Activated CD8-positive, alpha-beta T cell treated with anti-CD3 and anti-CD28 coated beads, Interleukin-2, amount 10 ng/mL, durations not matched to agents 7 days and 5 days (primary cell): ENCODE measurements around the gene GALNT10. TPM values are rescaled to one million over a fixed set of nuclear protein-coding genes. Genes with fewer than 3 reads are reported as not detected.

Experiments
- ATAC-seq: fragments of 150-1000 bp; cut with Tn5 transposase; one replicate; pipeline ENCODE4 v1.10.0; 2021; ENCODE audit warnings: moderate library complexity
- CTCF ChIA-PET: fragments of 350-600 bp; sonication (Branson Sonifier 250); formaldehyde crosslinking; loops from one replicate; lab custom pipeline; 2021; ENCODE audit warnings: antibody characterized with exemption; lab: Charles Lee
- POLR2A ChIA-PET: fragments of 350-600 bp; sonication (Branson Sonifier 250); formaldehyde crosslinking; loops from one replicate; lab custom pipeline; 2021; ENCODE audit warnings: antibody characterized with exemption; lab: Charles Lee
- DNase-seq: peaks from one replicate; pipeline ENCODE4 v3.0.0-alpha.2; 2020
- H3K27ac Mint-ChIP-seq: one replicate; pipeline ENCODE4 v1.8.0; 2021; ENCODE audit warnings: mild to moderate bottlenecking, mixed read lengths
- H3K27me3 Mint-ChIP-seq: one replicate; pipeline ENCODE4 v1.8.0; 2021; ENCODE audit warnings: low read depth, mixed read lengths
- H3K36me3 Mint-ChIP-seq: one replicate; pipeline ENCODE4 v1.8.0; 2021; ENCODE audit warnings: low read depth, mixed read lengths
- H3K4me1 Mint-ChIP-seq: one replicate; pipeline ENCODE4 v1.8.0; 2021; ENCODE audit warnings: low read depth, mixed read lengths
- H3K4me3 Mint-ChIP-seq: one replicate; pipeline ENCODE4 v1.8.0; 2021; ENCODE audit warnings: mild to moderate bottlenecking, mixed read lengths
- H3K9me3 Mint-ChIP-seq: one replicate; pipeline ENCODE4 v1.8.0; 2022; ENCODE audit warnings: mixed read lengths; ENCODE audit not compliant: insufficient read depth
- total RNA-seq, 2 experiments: library from RNA; stranded (reverse); gene quantifications; one replicate each; pipeline ENCODE4 v1.2.3, GENCODE V29; 2021

GALNT10 gene
- total RNA-seq, 2 experiments from 2014 or later: 21.6 to 23.7 TPM

DNA sequence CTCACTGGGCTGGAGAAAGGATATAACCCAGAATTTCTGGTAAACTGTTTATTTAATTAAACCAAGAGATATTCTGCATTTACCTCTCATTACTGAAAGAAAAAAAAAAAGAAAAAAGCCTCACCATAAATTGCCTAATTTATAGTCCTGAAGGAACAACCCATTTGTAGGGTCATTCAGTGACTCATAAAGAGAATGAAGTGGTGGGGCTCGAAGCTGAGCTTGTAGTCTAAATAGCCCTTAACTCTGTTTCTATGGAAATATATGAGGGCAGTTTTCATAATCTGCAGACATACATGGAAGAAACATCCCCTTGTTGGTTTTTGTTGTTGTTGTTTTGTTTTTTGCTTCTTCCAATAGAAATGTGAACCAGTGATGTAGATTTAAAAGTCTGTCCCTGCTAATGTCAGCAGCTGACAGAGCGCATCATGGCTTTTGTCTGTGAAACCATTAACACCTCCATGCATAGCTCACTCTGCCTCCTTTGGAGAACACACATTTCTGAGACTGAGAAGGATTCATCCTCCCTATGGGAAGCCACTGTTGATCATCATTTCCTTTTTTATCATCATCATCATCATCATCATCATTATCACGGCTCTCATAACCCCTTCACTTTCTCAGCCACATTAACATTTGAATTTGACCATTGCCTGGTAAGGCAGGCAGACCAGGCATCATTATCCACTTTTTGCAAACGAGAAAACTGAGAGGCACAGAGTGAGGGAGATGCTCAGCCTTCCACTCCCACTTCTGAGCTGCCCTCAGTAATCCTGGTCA is 187.4 kb downstream of the GALNT10 start:
- CTCF ChIA-PET: no interaction called here
- peaks cover 20% of the 10 kb centered on the region for H3K36me3 Mint-ChIP-seq
- no peak for DNase-seq
- H3K4me3 Mint-ChIP-seq: no peak overlapping the region
- no peak overlapping the region for H3K27ac Mint-ChIP-seq
- H3K4me1 Mint-ChIP-seq: no peaks in the 10 kb centered on the region
- no peaks in the 10 kb centered on the region for H3K27me3 Mint-ChIP-seq
- no peak for ATAC-seq
- POLR2A ChIA-PET: no interaction called here
- no peaks in the 10 kb centered on the region for H3K9me3 Mint-ChIP-seq

DNA sequence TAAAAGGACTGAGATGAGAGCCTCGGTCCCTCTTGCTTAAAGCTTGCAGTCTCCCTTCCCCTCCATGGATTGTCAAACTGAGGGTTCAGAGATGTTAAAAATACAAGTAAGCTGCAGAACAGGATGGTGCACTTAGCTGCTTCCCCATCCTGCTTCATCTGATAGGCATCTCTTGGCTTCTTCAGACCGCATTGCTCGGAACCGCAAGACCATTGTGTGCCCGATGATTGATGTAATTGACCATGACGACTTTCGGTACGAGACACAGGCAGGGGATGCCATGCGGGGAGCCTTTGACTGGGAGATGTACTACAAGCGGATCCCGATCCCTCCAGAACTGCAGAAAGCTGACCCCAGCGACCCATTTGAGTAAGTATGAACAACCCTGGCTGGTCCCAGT is 189.7 kb downstream of the GALNT10 start:
- ChIA-PET CTCF (interaction anchor here (2.3 kb wide), 1 partner anchor 308 kb away, joined by 6 read pairs; no protein-coding TSS in a partner anchor), POLR2A (no interaction called here)
- peaks cover 35% of the 10 kb centered on the region for H3K36me3 Mint-ChIP-seq
- H3K27ac Mint-ChIP-seq: no peak overlapping the region
- peaks cover 9% of the 10 kb centered on the region for H3K4me1 Mint-ChIP-seq
- DNase-seq (no peak), ATAC-seq (no peak)
- H3K9me3 Mint-ChIP-seq: no peaks in the 10 kb centered on the region
- no peaks in the 10 kb centered on the region for H3K27me3 Mint-ChIP-seq
- no peak overlapping the region for H3K4me3 Mint-ChIP-seq

DNA sequence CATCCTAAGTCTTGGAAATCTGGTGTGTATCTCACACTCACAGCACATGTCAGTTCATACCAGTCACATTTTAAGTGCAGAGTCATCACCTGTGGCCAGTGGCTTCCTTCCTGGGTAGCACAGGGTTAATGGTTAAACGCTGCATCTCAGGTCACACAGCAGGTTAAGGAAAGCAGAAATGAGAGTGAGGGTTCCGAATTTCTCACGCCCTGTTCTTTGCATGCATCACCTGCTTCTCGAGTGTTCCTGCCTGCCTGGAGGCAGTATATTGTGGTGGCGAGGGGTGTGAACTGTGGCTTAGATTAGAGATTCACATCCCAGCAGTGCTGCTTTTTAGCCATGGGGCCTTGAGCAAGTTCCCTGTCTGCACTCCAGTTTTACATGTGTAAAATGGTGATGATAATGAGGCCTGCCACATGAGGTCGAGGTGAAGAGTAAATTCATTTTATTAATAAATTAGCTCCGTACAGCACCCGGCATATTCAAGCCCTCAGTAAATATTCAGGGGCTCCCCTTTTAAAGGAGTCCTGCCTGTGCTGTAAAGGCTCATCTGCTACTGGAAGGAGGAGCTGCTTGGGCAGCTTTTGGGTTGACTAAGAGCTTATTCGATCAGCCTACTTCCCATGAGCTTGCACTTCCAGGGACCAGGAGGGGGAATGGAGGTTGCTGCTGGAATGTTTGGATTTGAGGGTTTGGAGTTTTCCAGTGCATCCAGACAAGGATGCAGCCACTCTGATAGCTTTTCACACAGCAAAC is 194.1 kb downstream of the GALNT10 start:
- peak; percentile 25 for DNase-seq
- ChIA-PET POLR2A (no interaction called here), CTCF (no interaction called here)
- peak; percentile 49 for ATAC-seq
- no peak overlapping the region for H3K4me3 Mint-ChIP-seq
- peaks cover 13% of the 10 kb centered on the region for H3K4me1 Mint-ChIP-seq
- no peaks in the 10 kb centered on the region for H3K9me3 Mint-ChIP-seq
- no peaks in the 10 kb centered on the region for H3K27me3 Mint-ChIP-seq
- H3K36me3 Mint-ChIP-seq: peaks cover 34% of the 10 kb centered on the region
- no peak overlapping the region for H3K27ac Mint-ChIP-seq

DNA sequence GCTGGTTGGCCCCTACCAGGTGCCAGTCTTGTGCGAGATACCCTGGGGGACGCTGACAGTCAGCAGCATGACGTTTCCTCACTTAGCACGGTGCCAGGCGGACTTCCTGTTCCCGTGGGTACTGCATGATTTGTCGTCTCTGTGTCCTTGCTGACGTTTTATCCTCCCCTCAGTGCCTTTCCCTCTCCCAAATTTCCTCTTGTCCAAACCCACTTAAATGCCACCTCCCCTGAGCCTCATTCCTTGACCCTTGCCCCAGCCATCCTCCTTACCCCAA is 194.6 kb downstream of the GALNT10 start:
- H3K36me3 Mint-ChIP-seq: peaks cover 34% of the 10 kb centered on the region
- peaks cover 13% of the 10 kb centered on the region for H3K4me1 Mint-ChIP-seq
- H3K27me3 Mint-ChIP-seq: no peaks in the 10 kb centered on the region
- ATAC-seq: no peak
- H3K9me3 Mint-ChIP-seq: no peaks in the 10 kb centered on the region
- H3K4me3 Mint-ChIP-seq: no peak overlapping the region
- peak overlapping the region; percentile 44 for H3K27ac Mint-ChIP-seq
- ChIA-PET CTCF (no interaction called here), POLR2A (no interaction called here)
- no peak for DNase-seq

DNA sequence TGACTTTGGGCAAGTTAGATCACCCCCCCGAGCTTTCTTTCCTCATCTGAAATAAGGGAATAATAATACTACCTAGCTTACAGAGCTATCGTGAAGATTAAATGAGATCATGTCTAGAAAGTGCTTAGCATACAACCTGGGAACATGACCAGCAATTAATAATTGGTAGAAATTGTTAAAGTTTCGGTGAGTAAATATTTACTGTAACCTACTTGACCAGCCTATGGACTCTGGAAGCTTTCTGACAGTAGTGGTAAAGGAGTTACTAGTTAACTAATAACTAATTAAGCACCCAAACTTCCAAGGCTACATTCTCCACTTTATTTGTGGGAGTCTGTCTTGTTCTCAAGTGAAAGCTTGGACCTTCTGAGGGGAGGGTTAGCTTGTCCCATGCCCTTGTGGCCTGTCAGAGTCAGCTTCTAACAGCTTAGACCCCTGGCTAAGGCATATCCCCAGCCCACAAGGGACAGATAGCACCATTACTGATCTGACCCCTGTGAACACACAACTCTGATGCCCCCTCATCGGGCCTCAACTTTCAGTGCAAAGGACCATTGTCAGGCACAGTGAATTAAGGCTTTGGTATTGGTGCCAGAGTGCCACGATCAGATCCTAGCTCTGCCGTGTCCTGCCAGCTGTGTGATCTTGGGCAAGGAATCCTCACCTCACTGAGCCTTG is 196.6 kb downstream of the GALNT10 start:
- peaks cover 13% of the 10 kb centered on the region for H3K4me1 Mint-ChIP-seq
- no peak for ATAC-seq
- ChIA-PET CTCF (interaction anchor here (0.6 to 1.0 kb wide), 3 partner anchors 17 to 19 kb away, joined by 3 to 4 read pairs (median 3); no protein-coding TSS in a partner anchor), POLR2A (no interaction called here)
- H3K36me3 Mint-ChIP-seq: peaks cover 26% of the 10 kb centered on the region
- H3K4me3 Mint-ChIP-seq: no peak overlapping the region
- H3K9me3 Mint-ChIP-seq: no peaks in the 10 kb centered on the region
- no peaks in the 10 kb centered on the region for H3K27me3 Mint-ChIP-seq
- H3K27ac Mint-ChIP-seq: no peak overlapping the region
- DNase-seq: no peak

DNA sequence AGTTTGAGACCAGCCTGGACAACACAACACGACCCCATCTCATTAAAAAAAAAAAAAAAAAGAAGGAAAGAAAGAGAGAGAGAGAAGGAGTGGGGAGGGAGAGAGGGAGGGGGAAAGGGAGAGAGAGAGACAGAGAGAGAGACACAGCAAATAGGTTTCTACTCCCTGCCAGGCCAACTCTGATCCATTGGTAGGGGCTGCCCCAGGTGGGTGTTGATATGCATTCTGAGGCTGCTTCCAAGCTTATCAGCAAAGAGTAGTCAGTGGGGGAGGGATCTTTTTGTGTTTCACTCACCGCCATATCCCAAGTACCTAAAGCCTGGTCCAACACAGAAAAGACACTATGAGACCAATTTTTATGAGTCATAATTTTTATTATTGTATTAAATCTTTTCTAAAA is 198.3 kb downstream of the GALNT10 start:
- ATAC-seq: no peak
- no peak overlapping the region for H3K4me3 Mint-ChIP-seq
- ChIA-PET POLR2A (no interaction called here), CTCF (interaction anchor here (1.3 kb wide), 1 partner anchor 16 kb away, joined by 5 read pairs; no protein-coding TSS in a partner anchor)
- no peak overlapping the region for H3K27ac Mint-ChIP-seq
- peaks cover 15% of the 10 kb centered on the region for H3K36me3 Mint-ChIP-seq
- no peaks in the 10 kb centered on the region for H3K9me3 Mint-ChIP-seq
- H3K27me3 Mint-ChIP-seq: no peaks in the 10 kb centered on the region
- H3K4me1 Mint-ChIP-seq: peaks cover 13% of the 10 kb centered on the region
- no peak for DNase-seq

DNA sequence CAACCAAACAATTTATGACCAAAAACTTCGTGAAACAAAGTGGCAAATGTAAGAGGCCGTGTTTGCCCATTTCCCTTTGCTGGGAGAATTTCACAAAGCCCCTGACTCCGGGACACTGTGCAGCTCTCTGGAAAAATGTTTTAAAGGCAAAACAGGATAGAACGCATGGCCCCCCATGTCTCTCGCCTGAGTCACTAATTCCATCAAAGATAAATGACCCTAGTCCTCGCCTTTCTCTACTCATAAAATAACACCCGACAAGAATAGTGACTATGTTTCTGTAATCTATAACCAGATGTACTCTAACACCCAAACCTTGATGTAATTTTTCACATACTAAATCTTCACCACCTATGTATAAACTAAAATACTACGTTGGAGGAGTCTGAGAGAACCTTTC is 199.6 kb downstream of the GALNT10 start:
- H3K36me3 Mint-ChIP-seq: peaks cover 9% of the 10 kb centered on the region
- ChIA-PET POLR2A (no interaction called here), CTCF (interaction anchor here (1.0 kb wide), 1 partner anchor 15 kb away, joined by 3 read pairs; no protein-coding TSS in a partner anchor)
- H3K4me1 Mint-ChIP-seq: peaks cover 4% of the 10 kb centered on the region
- no peak overlapping the region for H3K27ac Mint-ChIP-seq
- H3K27me3 Mint-ChIP-seq: no peaks in the 10 kb centered on the region
- no peak for DNase-seq
- H3K9me3 Mint-ChIP-seq: no peaks in the 10 kb centered on the region
- no peak overlapping the region for H3K4me3 Mint-ChIP-seq
- no peak for ATAC-seq

DNA sequence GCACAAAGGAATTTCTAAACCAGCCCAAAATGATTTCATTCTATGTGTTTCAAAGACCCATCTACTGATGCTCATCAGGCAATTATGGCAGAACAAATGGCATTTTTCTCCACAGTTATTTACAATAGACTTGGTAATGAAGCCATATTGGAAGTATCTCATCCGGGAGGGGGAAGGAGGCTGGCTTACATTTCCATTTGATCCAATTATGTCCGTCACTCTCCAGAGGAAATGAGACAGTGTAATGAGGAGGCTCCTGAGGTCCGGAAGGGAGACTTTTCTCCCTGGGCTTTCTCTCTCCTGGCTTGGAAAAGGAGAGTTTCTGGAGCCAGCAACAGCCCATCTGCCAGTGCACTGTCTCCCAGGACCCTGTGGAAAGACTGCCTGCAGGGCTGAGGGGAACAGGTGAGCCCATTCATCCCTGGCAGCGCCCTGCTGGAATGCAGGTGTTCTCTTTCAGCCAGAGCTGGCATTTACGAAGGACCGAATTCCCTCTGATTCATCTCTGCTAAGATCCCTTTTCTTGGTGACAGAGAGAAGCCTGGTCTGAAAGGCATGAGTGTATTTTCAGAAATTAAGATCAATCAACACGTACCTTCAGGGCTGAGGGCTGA is 200.3 kb downstream of the GALNT10 start:
- Mint-ChIP-seq H3K27me3 (no peaks in the 10 kb centered on the region), H3K36me3 (peaks cover 4% of the 10 kb centered on the region), H3K4me3 (no peak overlapping the region), H3K9me3 (no peaks in the 10 kb centered on the region), H3K4me1 (no peaks in the 10 kb centered on the region), H3K27ac (no peak overlapping the region)
- CTCF ChIA-PET: interaction anchor here (1.0 kb wide), 1 partner anchor 14 kb away, joined by 3 read pairs; no protein-coding TSS in a partner anchor
- DNase-seq (no peak), ATAC-seq (no peak)
- POLR2A ChIA-PET: no interaction called here

DNA sequence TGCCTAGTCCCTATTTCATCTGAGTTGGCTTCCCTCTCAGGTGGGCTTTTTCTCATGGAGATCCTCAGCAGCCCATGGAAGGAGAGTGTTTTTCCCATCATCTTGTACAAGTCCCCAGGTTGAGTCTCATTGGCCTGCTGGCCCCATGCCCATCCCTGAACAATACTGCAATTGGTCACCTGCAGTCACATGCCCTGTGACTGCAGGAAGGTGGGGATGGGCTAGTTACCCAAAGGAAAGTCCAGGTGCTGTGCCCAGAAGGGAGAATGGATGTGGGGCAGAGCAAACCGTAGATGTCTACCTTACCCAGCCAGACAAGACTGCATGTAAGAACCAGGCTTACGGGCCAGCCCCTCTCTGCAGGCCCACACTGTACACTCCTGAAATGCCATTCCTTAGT is 201.3 kb downstream of the GALNT10 start:
- ChIA-PET CTCF (no interaction called here), POLR2A (no interaction called here)
- Mint-ChIP-seq H3K36me3 (peaks cover 6% of the 10 kb centered on the region), H3K27me3 (no peaks in the 10 kb centered on the region), H3K4me1 (no peaks in the 10 kb centered on the region), H3K4me3 (no peak overlapping the region), H3K9me3 (no peaks in the 10 kb centered on the region), H3K27ac (no peak overlapping the region)
- DNase-seq (no peak), ATAC-seq (no peak)

DNA sequence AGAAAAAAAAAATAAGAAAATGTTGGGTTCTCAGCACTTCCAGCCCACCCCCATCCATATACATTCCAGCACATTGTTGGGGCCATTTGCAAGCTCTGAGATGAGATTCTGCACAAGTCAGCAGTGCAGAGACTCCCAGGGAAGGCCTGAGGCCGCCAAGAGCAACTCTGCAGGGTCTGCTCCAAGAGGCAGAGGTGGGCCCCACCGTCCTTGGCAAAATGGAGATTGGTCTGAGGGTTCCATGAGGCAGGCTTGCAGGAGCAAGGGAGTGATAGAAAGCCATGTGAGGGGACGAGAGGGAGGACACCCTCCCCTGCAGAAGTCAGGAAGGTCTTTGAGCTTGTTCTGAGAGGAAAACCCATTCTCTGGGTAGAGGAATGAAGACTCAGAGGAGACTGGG is 203.3 kb downstream of the GALNT10 start:
- CTCF ChIA-PET: interaction anchor here (1.4 kb wide), 1 partner anchor 10 kb away, joined by 3 read pairs; no protein-coding TSS in a partner anchor
- no peaks in the 10 kb centered on the region for H3K4me1 Mint-ChIP-seq

DNA sequence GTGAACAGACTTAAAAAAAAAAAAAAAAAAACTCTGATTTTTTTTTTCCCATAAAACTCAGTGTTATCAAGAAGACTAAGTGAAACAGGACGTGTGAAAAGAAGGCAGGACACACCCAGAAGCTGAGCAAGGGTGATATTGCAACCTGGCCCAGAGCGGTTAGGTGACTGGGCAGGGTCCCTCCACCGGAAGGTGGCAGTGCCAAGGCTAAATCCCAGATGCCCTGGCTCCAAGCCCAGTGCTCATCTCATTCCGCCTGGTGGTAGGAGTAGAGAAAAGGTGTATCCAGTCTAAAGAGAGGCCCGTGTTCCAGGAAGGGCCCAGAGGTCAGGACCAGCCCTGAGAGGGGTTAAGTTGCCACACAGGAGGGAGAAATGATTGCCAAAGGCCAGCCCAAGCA is 203.8 kb downstream of the GALNT10 start:
- H3K27me3 Mint-ChIP-seq: no peaks in the 10 kb centered on the region
- CTCF ChIA-PET: interaction anchor here (1.4 kb wide), 1 partner anchor 10 kb away, joined by 3 read pairs; no protein-coding TSS in a partner anchor
- H3K9me3 Mint-ChIP-seq: no peaks in the 10 kb centered on the region
- peaks cover 5% of the 10 kb centered on the region for H3K36me3 Mint-ChIP-seq
- no peak overlapping the region for H3K27ac Mint-ChIP-seq
- no peaks in the 10 kb centered on the region for H3K4me1 Mint-ChIP-seq
- no peak overlapping the region for H3K4me3 Mint-ChIP-seq
- POLR2A ChIA-PET: no interaction called here
- ATAC-seq (no peak), DNase-seq (no peak)

More for the DNA sequence above, 203.3 kb downstream of the GALNT10 start:
- Mint-ChIP-seq H3K4me3 (no peak overlapping the region), H3K27me3 (no peaks in the 10 kb centered on the region), H3K9me3 (no peaks in the 10 kb centered on the region), H3K36me3 (peaks cover 4% of the 10 kb centered on the region), H3K27ac (no peak overlapping the region)
- ATAC-seq (no peak), DNase-seq (no peak)
- POLR2A ChIA-PET: no interaction called here
